Testis (tissue), 2 donors: ENCODE data around the gene NPC2.

Source experiments
- POLR2A ChIP-seq: fragments of 450-650 bp; IDR thresholded peaks from one replicate; pipeline ENCODE4 v1.6.1; 2017; ENCODE audit warnings: antibody characterized with exemption, mild to moderate bottlenecking, moderate library complexity
- TF ChIP-seq, protein P1 (sequence below), 3 experiments: fragments of 450-650 bp in 2 of 3; fragments of 200-600 bp in 1 of 3; sonication (generic) in 1 of 3; IDR thresholded peaks; one replicate each; pipeline ENCODE4 v1.5.1; 2016 to 2019; ENCODE audit warnings: antibody characterized with exemption in 3 of 3, mild to moderate bottlenecking in 2 of 3, moderate library complexity in 1 of 3

DNA sequence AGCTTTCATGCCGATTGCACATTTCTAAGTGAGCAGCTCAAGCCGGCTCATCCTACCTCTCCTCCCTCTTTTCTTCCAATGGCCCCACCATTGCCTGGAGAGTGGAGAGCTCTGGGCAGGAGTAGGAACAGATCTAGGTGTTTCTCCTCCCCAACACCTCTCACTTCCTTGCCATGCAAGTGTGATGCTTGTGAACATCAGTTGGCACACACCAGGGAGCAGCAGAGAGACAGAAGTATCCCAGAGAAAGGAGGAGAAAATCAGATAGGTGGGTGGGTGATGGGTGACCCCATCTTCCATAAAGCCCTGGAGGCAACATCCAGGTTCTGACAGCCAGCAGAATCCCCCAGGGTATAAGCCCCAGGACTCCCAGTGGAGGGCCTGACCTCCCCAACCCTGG lies 27.8 kb downstream of the NPC2 start:
- TF ChIP-seq POLR2A = no peak
- TF ChIP-seq, protein P1, sequence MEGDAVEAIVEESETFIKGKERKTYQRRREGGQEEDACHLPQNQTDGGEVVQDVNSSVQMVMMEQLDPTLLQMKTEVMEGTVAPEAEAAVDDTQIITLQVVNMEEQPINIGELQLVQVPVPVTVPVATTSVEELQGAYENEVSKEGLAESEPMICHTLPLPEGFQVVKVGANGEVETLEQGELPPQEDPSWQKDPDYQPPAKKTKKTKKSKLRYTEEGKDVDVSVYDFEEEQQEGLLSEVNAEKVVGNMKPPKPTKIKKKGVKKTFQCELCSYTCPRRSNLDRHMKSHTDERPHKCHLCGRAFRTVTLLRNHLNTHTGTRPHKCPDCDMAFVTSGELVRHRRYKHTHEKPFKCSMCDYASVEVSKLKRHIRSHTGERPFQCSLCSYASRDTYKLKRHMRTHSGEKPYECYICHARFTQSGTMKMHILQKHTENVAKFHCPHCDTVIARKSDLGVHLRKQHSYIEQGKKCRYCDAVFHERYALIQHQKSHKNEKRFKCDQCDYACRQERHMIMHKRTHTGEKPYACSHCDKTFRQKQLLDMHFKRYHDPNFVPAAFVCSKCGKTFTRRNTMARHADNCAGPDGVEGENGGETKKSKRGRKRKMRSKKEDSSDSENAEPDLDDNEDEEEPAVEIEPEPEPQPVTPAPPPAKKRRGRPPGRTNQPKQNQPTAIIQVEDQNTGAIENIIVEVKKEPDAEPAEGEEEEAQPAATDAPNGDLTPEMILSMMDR (IDR thresholded peaks at IDR 0.05) = no peak
